ENCODE measurements around the gene SPATA31C1.
"Not testable (repeated sequence)": the region's sequence is repeated elsewhere in the genome, so short reads cannot be mapped to it uniquely, and the experiment has no call there.

SPATA31C1 gene

DNA sequence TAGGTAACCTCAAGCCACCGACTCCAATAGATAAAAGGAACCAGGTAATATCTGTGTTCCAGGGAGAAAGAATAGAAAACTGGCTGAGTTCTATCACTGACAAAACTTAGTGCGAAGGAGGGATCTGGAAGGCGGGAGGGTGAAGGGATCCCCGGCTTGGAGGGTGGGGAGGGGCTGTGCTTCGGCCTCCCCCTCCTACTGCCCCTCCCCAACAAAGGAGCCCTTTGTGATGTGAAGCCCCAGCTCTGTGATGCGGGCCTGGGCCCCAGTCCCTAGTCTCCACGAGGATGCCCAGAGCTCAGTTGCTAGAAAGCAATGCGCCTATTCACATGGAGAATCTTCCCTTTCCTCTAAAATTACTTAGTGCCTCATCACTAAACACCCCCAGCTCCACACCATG lies at the start of gene SPATA31C1:
SPATA31C1 (plus strand) TSS at position 301 of the 400 bp plus-strand sequence.
- not testable (repeated sequence) for DNase-seq (ENCODE audit: low read depth in 2 of 2, low spot score in 1 of 2)

DNA sequence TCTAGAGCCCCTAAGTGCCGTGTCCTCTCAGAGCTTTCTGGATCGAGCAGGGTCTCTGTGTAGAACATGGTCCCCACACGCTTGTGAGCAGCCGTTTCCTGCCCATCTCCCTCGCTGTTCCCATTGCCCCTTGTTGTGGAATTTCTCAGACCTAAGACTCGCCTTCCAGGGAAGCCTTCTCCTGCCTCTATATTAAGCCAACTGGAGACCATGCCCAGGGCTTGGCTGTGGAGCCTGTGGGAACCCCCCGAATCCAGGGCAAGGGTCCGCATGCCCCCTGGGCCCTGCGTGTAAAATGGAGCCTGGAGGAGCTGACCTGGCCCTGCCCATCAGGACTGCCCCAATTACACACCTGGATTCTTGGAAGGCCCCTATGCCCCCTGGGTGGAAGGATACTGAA lies 49.6 kb upstream of the SPATA31C1 start:
- DNase-seq (ENCODE audit: low read depth in 2 of 2, low spot score in 1 of 2) = no peak

DNA sequence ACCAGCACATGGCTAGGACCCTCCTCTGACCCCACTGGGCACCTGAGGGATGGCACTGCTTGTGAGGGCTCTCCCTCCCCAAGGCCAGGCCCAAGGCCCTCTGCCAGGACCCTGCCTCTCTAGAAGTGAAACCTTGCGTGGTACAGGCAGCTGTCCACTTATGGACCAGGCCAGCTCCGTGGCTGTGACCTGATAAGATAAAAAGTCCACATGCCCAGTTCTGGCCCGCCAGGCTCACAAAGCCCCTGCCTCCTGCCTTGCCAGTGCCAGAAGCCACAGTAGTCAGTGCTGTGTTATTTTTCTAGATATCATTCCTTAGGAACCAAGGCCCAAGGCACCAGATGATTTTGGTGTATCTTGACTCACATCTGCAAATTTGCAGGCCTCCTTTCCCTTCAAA lies 49.1 kb upstream of the SPATA31C1 start:
- no peak for DNase-seq (ENCODE audit: low read depth in 2 of 2, low spot score in 1 of 2)

DNA sequence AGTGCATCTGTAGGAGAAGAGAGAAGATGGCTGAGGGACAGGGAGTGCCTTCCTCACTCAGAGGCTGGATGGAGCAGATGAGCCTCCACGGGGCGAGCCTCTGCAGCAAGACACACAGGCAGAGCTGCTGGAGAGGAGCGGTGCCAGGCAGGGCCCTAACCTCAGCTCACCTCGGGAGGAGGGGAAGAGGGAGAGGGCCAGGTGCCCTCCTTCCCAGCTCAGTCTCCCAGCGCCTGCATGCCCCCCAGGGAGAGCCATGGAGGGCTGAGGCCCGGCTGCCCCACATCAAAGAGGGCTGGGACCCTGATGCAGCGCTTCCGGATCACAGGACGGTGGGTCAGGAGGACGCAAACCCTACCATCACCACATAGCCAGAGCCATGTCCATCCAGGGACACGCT lies 48.7 kb upstream of the SPATA31C1 start:
- DNase-seq (ENCODE audit: low read depth in 2 of 2, low spot score in 1 of 2) = no peak

DNA sequence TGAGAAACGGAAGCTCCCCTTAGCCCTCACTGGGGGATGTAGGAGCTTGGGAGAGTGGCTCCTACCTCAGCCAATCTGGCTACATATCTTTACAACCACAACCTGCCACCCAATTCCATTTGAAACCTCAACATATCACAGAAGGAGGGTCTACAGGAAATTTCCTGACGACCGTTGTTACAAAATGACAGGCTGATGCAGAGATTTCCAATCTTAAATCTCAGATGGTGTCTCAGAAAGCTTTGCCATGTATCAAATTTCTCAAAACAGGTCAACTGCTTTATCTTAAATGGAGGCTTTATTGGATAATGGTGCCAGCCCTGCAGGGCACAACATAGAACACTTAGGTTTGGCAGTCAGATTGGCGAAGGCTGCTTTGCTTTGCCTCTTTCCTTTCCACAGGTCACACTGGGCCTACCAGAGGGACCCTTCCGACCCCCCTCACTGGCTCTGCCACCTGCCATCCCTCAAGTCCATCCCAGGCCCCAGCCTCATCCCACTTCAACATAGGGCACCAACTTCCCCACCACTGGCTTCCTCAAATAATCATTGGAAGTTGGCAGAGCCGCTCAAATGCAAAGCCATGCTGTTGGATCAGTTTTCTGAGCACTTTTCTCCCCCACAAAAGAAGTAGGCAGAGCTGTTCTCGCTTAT lies 46.2 kb upstream of the SPATA31C1 start:
- no peak for DNase-seq (ENCODE audit: low read depth in 2 of 2, low spot score in 1 of 2)

DNA sequence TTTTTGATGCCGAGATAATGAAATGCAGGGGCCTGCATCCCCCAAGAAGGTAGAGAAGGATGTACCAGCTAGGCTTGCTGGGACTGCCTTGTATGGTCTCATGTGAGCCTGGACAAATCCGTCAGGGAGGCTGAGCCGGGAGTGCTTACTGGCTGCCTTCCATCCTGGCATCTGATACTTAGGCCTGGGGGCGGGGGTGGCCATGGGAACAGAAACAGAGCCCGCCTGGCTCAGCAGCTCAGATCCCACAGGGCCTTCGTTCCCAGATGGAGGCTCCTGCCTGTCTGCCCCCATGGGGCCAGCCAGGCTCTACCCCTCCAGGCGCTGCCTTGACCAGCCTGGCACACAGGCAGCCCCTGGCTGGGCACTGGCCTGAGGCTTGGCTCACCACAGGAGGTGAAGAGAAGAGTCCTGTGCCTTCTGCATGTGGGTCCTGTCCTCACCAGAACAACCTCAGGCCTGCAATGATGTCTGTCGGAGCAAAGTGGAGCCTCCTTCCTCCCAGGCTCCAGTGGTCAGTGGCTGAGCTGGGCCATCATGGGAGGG lies 45.6 kb upstream of the SPATA31C1 start:
- DNase-seq (ENCODE audit: low read depth in 2 of 2, low spot score in 1 of 2) = no peak

DNA sequence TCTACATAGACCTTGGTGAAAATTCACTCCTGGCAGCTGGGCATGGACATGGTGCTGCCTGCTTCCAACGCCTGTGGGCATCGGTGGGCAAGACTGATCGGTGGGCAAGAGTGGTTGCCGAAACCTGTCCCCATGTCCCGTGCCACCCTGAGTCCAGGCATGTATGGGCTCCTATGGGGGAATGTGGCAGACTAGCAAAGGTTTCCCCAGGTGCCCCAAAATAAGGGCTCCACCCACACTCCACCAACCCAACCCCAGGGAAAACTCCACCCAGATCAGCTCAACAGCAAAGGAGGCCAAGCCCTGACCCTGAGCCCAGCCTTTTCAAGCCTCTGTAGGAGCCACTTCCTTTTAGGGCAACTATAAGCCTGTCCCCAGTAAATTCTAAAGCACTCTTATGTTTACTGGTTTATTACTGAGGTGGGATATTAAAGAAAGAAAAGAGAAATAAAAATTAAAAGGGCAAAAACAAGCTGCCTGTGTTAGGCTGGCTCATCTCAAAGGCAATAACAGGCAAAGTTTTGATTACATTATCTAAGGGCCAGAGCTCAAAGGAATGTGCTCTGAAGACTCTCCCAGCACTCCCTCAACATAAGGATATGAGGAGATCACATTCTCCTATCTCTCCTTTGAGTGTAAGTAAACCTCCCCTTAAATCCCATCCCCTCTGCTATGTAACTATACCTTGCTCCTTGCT lies 44.0 kb upstream of the SPATA31C1 start:
- DNase-seq (ENCODE audit: low read depth in 2 of 2, low spot score in 1 of 2) = no peak

DNA sequence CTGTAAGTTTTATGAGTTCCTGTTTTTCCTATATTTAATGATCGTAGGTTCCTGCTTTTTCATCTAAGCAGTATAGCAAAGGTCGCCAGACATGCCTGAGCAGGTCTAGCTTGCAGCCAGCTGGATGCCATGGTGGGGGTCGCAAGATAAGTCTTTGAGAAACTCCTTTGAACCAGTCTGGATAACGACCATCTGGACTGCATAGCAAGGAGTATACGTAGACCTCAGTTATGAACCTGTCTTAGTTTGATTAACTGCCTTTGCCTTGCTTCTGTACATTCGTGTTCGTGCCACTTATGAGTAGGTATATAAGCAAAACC lies 43.5 kb upstream of the SPATA31C1 start:
- DNase-seq (ENCODE audit: low read depth in 2 of 2, low spot score in 1 of 2) = no peak

DNA sequence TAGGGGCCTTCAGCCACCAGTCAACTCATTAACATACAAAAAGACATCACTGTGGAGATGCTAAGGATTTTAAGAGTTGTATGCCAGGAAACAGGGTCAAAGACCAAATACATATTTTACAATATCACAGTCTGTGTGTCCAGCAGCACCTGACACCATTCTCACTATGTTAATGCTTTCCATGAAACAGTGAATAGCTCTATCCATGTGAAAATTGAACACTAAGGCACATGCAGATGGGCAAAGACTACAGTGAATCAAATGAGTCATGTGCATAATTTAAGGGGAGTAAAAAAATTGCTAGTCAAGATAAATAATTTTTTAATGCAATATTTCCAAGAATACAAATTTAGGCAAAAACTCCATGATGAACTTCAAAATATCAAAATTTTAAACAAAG lies 42.7 kb upstream of the SPATA31C1 start:
- DNase-seq (ENCODE audit: low read depth in 2 of 2, low spot score in 1 of 2) = no peak

DNA sequence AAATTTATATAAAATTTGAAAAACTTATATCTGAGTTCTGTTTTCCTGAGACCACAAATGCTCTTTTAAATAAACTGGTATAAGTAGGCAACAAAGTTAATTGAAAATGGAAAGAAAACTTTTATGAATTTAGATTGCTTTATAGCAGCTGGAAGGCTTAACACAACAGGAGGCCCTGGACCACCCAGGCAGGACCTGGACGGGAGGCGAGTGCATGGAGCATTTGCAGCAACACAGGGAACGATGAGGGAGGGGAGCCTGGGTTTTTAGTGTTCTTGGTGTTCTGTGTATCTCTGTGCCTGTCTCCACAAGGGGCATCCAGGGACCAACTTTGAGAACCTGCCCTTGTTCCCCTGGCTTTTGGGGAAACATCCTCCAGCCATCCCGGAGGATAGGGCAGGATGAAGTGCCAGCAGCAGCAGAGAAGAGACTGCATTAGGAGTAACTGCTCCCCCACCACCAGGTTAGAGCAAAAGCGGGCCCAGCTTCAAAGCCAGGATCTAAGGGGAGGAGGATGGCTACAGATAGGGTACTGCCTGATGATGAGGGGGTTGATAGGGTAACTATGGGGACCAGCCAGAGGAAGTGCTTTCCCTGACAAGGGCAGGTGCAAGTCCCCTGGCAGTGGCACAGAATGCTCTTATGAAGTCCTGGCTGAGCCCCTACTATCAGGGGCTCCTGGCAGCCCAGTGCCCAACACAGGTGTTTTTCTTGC lies 41.8 kb upstream of the SPATA31C1 start:
- DNase-seq (ENCODE audit: low read depth in 2 of 2, low spot score in 1 of 2) = no peak

DNA sequence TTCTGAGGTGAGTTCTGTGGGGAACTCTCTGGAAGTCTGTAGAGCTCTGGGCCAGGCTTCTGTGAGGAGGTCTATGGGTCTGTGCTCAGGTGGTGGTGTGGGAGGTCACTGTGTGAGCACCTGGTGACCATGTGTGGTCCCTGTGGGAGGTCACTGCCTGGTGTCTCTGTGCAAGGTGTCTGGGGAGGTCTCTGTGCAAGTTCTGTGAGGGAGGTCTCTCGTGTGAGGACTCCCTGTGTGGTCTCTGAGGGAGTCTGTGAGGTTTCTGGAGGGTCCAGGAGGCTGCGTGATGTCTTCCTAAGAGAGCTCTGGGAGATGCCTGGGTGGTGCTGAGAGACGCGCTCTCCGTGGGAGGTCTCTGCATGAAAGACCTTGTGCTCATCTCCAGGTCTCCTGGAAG lies 41.1 kb upstream of the SPATA31C1 start:
- no peak for DNase-seq (ENCODE audit: low read depth in 2 of 2, low spot score in 1 of 2)

DNA sequence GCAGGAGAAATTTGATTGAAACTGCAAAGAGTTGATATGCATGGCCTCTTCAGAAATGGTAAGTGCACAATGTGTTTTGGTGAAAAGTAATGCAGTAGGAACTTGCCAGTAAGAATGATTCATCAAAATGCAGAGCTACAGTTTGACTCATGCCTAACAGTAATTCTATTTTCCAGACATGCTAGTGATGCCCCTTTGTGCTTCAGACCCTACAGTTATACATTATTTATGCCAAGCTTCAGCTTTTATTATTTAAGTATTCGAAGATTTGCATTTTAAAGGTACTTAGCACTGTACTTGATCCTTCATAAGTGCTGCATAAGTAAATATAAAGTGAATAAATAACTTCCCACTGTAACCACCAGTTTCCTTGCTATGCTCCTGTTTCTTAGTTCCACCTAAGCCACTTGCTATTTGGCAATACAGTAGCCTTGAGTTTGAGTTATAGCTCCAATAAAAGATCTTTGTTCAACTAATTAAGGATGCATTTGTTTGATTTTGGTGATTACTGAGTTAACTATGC lies 38.7 kb upstream of the SPATA31C1 start:
- DNase-seq (ENCODE audit: low read depth in 2 of 2, low spot score in 1 of 2) = no peak

DNA sequence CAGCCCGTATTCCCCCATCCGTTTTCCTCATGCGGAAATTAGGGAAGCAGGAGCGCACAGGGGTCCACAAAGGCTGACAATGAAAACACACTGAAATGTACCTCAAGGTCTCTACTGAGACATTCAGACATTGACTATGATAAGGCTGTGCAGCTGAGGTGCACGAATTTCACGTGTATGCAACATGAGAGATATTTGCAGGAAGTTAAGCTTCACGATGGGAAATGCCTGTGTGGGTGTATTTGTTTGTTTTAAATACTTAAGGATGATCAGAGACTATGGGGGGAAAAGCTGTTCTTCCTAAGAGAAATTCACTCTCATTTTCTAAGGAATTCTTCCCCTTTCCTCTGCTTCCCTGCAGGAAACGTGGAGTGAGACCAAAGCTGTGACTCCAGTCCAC lies 37.6 kb upstream of the SPATA31C1 start:
- no peak for DNase-seq (ENCODE audit: low read depth in 2 of 2, low spot score in 1 of 2)

DNA sequence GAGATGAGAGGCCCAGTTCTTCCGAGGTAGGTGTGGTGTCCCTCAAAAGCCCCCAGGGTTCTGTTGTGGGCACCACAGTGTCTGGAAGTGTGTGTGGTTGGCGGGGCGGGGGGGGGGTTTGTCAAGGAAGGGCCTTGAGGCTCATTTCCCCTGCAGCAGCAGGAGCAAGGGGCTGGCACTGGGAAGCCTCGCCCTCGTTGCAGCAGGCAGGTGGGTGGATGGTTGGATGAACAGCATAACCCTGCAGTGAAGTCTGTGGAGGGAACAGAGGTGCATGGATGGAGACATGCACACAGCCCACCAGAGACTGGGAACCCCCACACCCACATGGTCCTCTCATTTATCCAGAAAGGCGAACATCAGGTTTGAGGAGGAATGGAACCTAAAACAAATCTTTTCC lies 37.1 kb upstream of the SPATA31C1 start:
- DNase-seq (ENCODE audit: low read depth in 2 of 2, low spot score in 1 of 2) = no peak

DNA sequence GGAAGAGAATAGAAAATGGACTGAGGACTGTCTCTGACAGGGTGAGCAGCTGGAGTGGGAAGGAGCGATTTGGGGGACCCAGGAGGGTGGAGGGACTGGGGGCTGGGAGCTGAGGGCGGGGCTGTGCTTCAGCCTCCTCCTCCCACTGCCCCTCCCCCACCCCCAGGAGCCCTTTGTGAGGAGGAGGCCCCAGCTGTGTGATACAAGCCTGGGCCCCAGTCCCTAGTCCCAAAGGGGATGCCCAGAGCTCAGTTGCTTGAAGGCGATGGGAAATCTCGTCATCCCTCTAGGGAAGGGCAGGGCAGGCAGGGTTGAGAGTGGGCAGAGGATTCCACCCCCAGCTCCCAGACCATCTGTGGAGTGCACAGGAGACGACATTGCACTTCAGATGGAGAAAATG lies 35.1 kb upstream of the SPATA31C1 start, which contains the start of gene SPATA31E1:
SPATA31E1 (plus strand) TSS at position 251 of the 400 bp plus-strand sequence; CDS start at position 266, 15 bp downstream.
- no peak for DNase-seq (ENCODE audit: low read depth in 2 of 2, low spot score in 1 of 2)

DNA sequence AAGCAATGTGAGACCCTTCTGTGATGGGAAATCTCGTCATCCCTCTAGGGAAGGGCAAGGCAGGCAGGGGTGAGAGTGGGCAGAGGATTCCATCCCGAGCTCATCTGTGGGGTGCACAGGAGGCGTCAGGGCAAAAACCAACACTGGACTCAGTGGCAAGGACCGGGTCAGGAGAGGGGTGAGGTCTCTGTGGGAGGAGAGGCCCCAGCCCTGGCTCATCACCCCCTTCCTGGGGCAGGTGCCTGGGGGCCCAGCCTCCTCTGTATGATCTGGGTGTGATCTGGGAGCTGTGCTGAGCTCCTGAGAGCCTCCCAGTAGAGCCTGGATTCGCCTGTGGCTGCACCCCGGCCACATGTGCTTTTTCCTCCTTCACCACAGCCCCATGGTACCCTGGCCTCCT lies 34.5 kb upstream of the SPATA31C1 start:
- DNase-seq (ENCODE audit: low read depth in 2 of 2, low spot score in 1 of 2) = no peak

DNA sequence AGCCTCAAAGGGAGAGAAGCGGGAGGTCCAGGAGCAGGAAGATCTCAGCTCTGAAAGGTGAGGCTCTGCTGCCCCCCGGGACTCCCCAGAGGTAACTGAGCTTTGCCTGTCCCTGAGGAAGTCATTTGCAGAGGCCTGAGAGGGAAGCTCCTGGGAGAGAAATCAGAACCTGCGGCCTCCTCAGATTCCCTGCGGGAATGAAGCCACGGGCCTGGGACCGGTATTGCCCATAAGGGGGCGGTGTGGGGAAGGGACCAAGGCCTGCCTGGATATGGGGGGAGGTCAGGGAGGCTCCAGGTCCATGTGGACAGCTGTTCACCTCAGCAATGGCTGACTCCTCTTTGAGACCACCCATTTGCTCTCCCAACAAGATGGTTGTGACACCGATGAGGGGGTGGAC lies 33.8 kb upstream of the SPATA31C1 start:
- no peak for DNase-seq (ENCODE audit: low read depth in 2 of 2, low spot score in 1 of 2)

DNA sequence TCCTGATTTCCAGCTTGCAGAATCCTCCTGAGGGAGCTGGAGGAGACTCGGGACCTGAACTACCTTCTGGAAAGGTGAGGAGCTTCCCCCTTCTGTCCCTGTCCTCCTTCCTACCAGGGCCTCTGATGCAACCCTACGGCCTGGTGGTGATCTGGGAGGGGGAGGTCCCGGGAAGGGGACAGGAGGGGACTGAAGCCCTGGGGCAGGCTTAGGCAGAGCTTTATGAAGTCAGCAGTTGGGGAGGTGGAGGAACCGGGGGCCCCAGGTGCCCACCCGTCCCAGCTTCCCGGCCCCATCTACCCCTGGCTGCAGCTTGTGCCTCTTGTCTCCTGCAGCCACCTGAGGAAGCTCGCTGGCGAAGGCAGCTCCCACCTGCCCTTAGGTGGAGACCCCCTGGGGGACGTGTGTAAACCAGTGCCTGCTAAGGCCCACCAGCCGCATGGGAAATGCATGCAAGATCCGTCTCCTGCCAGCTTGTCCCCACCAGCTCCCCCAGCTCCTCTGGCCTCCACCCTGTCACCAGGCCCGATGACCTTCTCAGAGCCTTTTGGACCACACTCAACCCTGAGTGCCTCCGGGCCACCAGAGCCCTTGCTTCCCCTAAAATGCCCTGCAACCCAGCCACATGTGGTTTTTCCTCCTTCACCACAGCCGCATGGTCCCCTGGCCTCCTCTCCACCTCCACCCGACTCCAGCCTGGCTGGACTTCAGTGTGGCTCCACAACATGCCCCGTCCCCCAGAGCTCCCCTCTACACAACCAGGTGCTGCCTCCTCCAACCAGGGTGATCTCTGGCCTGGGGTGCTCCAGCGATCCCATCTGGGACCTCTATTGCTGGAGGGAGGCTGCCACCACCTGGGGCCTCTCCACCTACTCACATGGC lies 32.9 kb upstream of the SPATA31C1 start:
- no peak for DNase-seq (ENCODE audit: low read depth in 2 of 2, low spot score in 1 of 2)

DNA sequence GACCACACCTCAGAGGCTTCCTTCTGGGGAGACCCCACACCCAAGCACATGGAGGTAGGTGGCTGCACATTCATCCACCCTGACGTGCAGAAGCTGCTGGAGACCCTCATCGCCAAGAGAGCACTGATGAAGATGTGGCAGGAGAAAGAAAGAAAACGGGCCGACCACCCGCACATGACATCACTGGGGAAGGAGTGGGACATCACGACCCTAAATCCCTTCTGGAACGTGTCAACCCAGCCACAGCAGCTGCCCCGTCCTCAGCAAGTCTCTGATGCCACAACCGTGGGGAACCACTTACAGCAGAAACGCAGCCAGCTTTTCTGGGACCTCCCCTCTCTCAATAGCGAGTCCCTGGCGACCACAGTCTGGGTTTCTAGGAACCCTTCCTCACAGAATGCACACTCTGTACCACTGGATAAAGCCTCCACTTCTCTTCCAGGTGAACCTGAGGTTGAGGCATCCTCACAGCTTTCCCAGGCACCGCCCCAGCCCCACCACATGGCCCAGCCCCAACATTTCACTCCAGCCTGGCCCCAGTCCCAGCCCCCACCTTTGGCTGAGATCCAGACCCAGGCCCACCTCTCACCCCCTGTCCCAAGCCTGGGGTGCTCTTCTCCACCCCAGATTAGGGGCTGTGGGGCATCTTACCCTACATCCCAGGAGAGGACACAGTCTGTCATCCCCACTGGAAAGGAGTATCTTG lies 32.1 kb upstream of the SPATA31C1 start:
- DNase-seq (ENCODE audit: low read depth in 2 of 2, low spot score in 1 of 2) = no peak

DNA sequence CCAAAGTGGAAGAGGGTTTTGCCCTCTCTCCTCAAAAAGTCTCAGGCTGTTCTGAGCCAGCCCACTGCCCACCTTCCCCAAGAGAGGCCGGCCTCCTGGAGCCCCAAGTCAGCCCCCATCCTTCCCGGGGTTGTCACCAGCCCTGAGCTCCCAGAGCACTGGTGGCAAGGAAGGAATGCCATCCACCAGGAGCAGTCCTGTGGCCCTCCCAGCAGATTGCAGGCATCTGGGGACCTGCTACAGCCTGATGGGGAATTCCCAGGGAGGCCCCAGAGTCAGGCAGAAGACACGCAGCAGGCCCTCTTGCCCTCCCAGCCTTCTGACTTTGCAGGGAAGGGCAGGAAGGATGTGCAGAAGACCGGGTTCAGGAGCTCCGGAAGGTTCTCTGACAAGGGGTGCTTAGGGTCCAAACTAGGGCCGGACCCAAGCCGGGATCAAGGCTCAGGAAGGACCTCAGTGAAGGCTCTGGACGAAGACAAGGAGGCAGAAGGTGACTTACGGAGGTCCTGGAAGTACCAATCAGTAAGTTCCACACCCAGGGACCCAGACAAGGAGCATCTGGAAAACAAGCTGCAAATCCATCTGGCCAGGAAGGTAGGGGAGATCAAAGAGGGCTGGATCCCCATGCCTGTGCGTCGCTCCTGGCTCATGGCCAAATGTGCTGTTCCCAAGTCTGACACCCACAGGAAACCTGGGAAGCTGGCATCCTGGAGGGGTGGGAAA lies 31.4 kb upstream of the SPATA31C1 start:
- DNase-seq (ENCODE audit: low read depth in 2 of 2, low spot score in 1 of 2) = no peak
